Right lobe of liver (tissue), 6 donors: ENCODE results near the gene DOK5. TPM values are rescaled to one million over a fixed set of nuclear protein-coding genes. Genes with fewer than 3 reads are reported as not detected.

ENCODE experiments used
- ATAC-seq, 4 donors: fragments of 200-7000 bp; cut with Tn5 transposase; one replicate each; pipeline ENCODE4 v1.9.1; 2020; ENCODE audit warnings: mild to moderate bottlenecking in 4 of 4, moderate library complexity in 4 of 4
- DNase-seq, 3 donors: peaks; one replicate each; pipeline ENCODE4 v3.0.0-alpha.2; 2020
- H3K27ac ChIP-seq, 3 donors: fragments of 200-600 bp; one replicate each; pipeline ENCODE4 v1.8.0; 2022
- H3K27me3 ChIP-seq, 2 donors: fragments of 200-600 bp; one replicate each; pipeline ENCODE4 v1.8.0; 2022
- H3K36me3 ChIP-seq, 4 donors: fragments of 200-600 bp; sonication (generic) in 1 of 4; one replicate each; pipeline versions ENCODE4 v1.5.1 to v1.8.0; 2017 to 2022; ENCODE audit warnings: control low read depth in 1 of 4
- H3K4me1 ChIP-seq, 4 donors: fragments of 200-600 bp; sonication (generic) in 1 of 4; one replicate each; pipeline versions ENCODE4 v1.5.1 to v1.8.0; 2017 to 2022; ENCODE audit warnings: control low read depth in 1 of 4
- H3K4me3 ChIP-seq, 3 donors: fragments of 200-600 bp; one replicate each; pipeline ENCODE4 v1.8.0; 2022
- H3K9me3 ChIP-seq, 4 donors: fragments of 200-600 bp; sonication (generic) in 1 of 4; one replicate each; pipeline versions ENCODE4 v1.5.1 to v1.8.0; 2017 to 2022; ENCODE audit warnings: control low read depth in 1 of 4
- CTCF ChIP-seq, 4 donors: fragments of 200-600 bp in 3 of 4; fragments of 450-650 bp in 1 of 4; IDR thresholded peaks; one replicate each; pipeline versions ENCODE4 v1.5.1 to v1.8.0; 2016 to 2022; ENCODE audit warnings: antibody characterized with exemption in 4 of 4, mild to moderate bottlenecking in 2 of 4
- POLR2A ChIP-seq: fragments of 450-650 bp; IDR thresholded peaks from one replicate; pipeline ENCODE4 v1.6.1; 2017; ENCODE audit warnings: antibody characterized with exemption, mild to moderate bottlenecking
- WGBS: methylation state at CpG from one replicate; pipeline ENCODE4 v1.1.6; 2018; ENCODE audit warnings: low coverage, low lambda C conversion rate; ENCODE audit not compliant: insufficient coverage; ENCODE audit errors: missing lambda C conversion rate; 5-methylcytosine and 5-hydroxymethylcytosine counted together
- intact Hi-C, 2 donors: fragments of 100-400 bp; cut with DNase I; formaldehyde crosslinking; loops; one replicate each; pipeline versions ENCODE4 v1.11.2 to v1.14.1; 2022
- total RNA-seq, 6 experiments: library from RNA; depleted of rRNA in 2 of 6; stranded (reverse); fragments of >200 nt in 2 of 6; fragmentation: NEBNext Ultra II Directional in 3 of 6; extraction: Animal tissue kit (Norgen Biotek cat#: 25700) in 3 of 6; gene quantifications; one replicate each; pipeline versions ENCODE4 v1.1.0 to v1.2.4, GENCODE V29; 2016 to 2023
- donor health status: DM: no; HTN: yes; CAD: no.
- donor health status: DM: no; HTN: no; CAD: no.
- donor health status: DM: no; HTN: no; CAD: no.
- donor health status: DM: no; HTN: yes; CAD: no.
- donor health status: DM: no; HTN: yes; CAD: no.

The DOK5 gene
- total RNA-seq, 6 experiments from 2014 or later = 0.43 to 0.69 TPM; not detected in 4

DNA sequence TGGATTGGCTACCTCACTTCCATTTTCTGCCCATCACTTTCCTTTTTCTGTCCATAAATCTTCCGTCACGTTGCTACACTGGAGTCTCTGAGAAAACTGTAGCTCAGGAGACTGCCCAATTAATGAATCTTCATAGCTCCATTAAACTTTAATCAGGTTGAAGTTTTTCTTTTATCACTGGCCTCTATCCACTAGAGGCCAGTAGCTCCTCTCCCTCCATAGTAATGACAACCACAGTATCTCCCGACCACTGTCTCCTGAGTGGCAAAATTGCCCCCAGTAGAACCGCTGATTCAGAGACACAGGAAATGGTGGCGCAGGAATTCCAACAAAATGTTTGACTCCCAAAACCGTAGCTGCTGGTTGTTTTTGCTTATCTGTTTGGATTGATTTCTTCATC lies 18.4 kb upstream of the DOK5 start:
- DNase-seq = no peak
- H3K27me3 ChIP-seq = no peaks in the 10 kb centered on the region
- no peaks in the 10 kb centered on the region for H3K9me3 ChIP-seq
- WGBS = 49% methylated on average over 6 of the region's 6 CpGs
- no peak overlapping the region for H3K27ac ChIP-seq
- intact Hi-C loops = no loop called here
- ATAC-seq = no peak
- no peak overlapping the region for H3K4me3 ChIP-seq
- no peaks in the 10 kb centered on the region for H3K4me1 ChIP-seq
- no peak for TF ChIP-seq POLR2A
- TF ChIP-seq CTCF (IDR thresholded peaks at IDR 0.05) = no peak
- no peaks in the 10 kb centered on the region for H3K36me3 ChIP-seq

DNA sequence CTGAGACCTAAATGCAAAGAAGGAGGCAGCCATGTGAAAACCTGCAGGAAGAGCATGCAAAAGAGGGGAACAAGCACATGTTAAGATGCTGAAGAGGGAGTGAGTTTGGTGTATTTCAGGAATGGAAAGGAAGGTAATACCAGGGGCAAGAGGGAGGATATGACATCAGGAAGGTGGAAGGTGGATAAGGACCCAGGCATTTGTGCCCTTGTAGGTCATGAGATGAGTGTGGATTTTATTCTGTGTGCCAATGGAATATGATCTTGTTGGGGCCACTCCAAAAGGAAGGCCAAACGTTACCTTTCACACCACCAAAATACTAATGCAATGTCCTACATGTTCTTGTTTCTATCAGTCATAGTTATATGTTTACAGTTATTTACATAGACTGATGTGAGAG lies 17.2 kb upstream of the DOK5 start:
- DNase-seq (no peak), ATAC-seq (no peak)
- Histone ChIP-seq H3K9me3 (no peaks in the 10 kb centered on the region), H3K4me3 (no peak overlapping the region), H3K27me3 (no peaks in the 10 kb centered on the region), H3K27ac (no peak overlapping the region), H3K4me1 (no peaks in the 10 kb centered on the region), H3K36me3 (no peaks in the 10 kb centered on the region)
- WGBS = 54% methylated on average over 1 of the region's 1 CpG
- intact Hi-C loops = no loop called here
- TF ChIP-seq POLR2A = no peak
- no peak for TF ChIP-seq CTCF (IDR thresholded peaks at IDR 0.05)

- H3K9me3 ChIP-seq = no peaks in the 10 kb centered on the region
- no peak for ATAC-seq
- no peak for TF ChIP-seq CTCF (IDR thresholded peaks at IDR 0.05)
- TF ChIP-seq POLR2A = no peak
- WGBS = 59% methylated on average over 4 of the region's 4 CpGs
- intact Hi-C loops = no loop called here
- H3K36me3 ChIP-seq = no peaks in the 10 kb centered on the region
- H3K4me1 ChIP-seq = no peaks in the 10 kb centered on the region
- DNase-seq = no peak
- H3K4me3 ChIP-seq = no peak overlapping the region
- no peaks in the 10 kb centered on the region for H3K27me3 ChIP-seq
- no peak overlapping the region for H3K27ac ChIP-seq
Measured at GRCh38 chr20:54459279-54459678, 16.1 kb upstream of the DOK5 start.

GRCh38 chr20:54464003-54464402 lies 11.4 kb upstream of the DOK5 start:
- intact Hi-C loops = no loop called here
- Histone ChIP-seq H3K27ac (no peak overlapping the region), H3K9me3 (no peaks in the 10 kb centered on the region), H3K4me1 (no peaks in the 10 kb centered on the region), H3K36me3 (no peaks in the 10 kb centered on the region), H3K4me3 (no peak overlapping the region), H3K27me3 (no peaks in the 10 kb centered on the region)
- DNase-seq (no peak), ATAC-seq (no peak)
- TF ChIP-seq POLR2A (no peak), CTCF (IDR thresholded peaks at IDR 0.05) (no peak)
- 32% methylated on average over 1 of the region's 1 CpG for WGBS

DNA sequence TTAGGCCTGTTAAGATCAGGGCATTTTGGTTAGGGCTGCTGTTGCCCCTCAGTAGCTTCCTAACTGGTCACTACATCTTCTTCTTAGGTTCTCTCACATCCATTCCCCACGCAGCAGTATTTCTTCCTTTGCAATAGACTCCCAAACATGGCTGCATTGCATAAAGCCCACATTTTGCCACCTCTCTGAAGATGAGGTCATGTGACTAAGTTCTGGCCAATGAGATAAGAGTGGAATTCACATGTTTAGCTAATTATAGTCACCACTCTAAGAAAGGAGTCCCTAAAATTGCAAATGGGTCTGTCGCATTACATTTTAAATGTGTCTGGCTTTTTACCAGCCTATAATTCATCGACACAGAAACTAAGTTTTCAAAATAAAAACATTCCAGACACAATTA lies 9.3 kb upstream of the DOK5 start:
- ATAC-seq = no peak

More for the DNA sequence above, 9.3 kb upstream of the DOK5 start:
- H3K36me3 ChIP-seq = no peaks in the 10 kb centered on the region
- 78% methylated on average over 3 of the region's 3 CpGs for WGBS
- intact Hi-C loops = no loop called here
- no peaks in the 10 kb centered on the region for H3K27me3 ChIP-seq
- no peak overlapping the region for H3K27ac ChIP-seq
- TF ChIP-seq POLR2A = no peak
- no peak for TF ChIP-seq CTCF (IDR thresholded peaks at IDR 0.05)
- DNase-seq = no peak
- no peaks in the 10 kb centered on the region for H3K9me3 ChIP-seq
- H3K4me1 ChIP-seq = no peaks in the 10 kb centered on the region
- no peak overlapping the region for H3K4me3 ChIP-seq
